ENCODE results near the gene CDC42BPB. TPM values are rescaled to one million over a fixed set of nuclear protein-coding genes. Genes with fewer than 3 reads are reported as not detected.
A peak's percentile ranks its signal among the peaks of the same experiment; 100 is the strongest.

The CDC42BPB gene
- total RNA-seq, 4 donors from 2014 or later, result 105 to 178 (median 107) TPM

GRCh38 chr14:102914474-102915291 lies 142.7 kb downstream of the CDC42BPB start:
- no peak overlapping the region for H3K4me3 ChIP-seq
- H3K4me1 ChIP-seq, result no peaks in the 10 kb centered on the region
- no peaks in the 10 kb centered on the region for H3K9me3 ChIP-seq
- H3K27ac ChIP-seq, result no peak overlapping the region
- no peak for DNase-seq (ENCODE audit: low spot score in 2 of 2)
- H3K36me3 ChIP-seq, result peaks cover 8% of the 10 kb centered on the region
- 44% methylated on average over 1 of the region's 26 CpGs for WGBS
- no peak for TF ChIP-seq EP300 (IDR thresholded peaks at IDR 0.05)
- TF ChIP-seq POLR2A (IDR thresholded peaks at IDR 0.05), result no peak
- TF ChIP-seq CTCF (IDR thresholded peaks at IDR 0.05), result no peak
- no peak for TF ChIP-seq POLR2AphosphoS5 (IDR thresholded peaks at IDR 0.05)
- H3K27me3 ChIP-seq, result no peaks in the 10 kb centered on the region

GRCh38 chr14:102913341-102914211 lies 143.8 kb downstream of the CDC42BPB start:
- no peaks in the 10 kb centered on the region for H3K9me3 ChIP-seq
- H3K27ac ChIP-seq, result no peak overlapping the region
- 88% methylated on average over 21 of the region's 28 CpGs for WGBS
- H3K4me3 ChIP-seq, result no peak overlapping the region
- H3K4me1 ChIP-seq, result no peaks in the 10 kb centered on the region
- TF ChIP-seq CTCF (IDR thresholded peaks at IDR 0.05), result no peak
- TF ChIP-seq POLR2AphosphoS5 (IDR thresholded peaks at IDR 0.05), result no peak
- TF ChIP-seq EP300 (IDR thresholded peaks at IDR 0.05), result no peak
- no peak for TF ChIP-seq POLR2A (IDR thresholded peaks at IDR 0.05)
- H3K36me3 ChIP-seq, result peaks cover 8% of the 10 kb centered on the region
- peak in 1 of 2 donors; percentile 71 for DNase-seq (ENCODE audit: low spot score in 2 of 2)
- no peaks in the 10 kb centered on the region for H3K27me3 ChIP-seq

- Histone ChIP-seq H3K4me1 (no peaks in the 10 kb centered on the region), H3K9me3 (no peaks in the 10 kb centered on the region), H3K36me3 (peaks cover 13% of the 10 kb centered on the region), H3K27ac (no peak overlapping the region), H3K4me3 (no peak overlapping the region), H3K27me3 (no peaks in the 10 kb centered on the region)
- WGBS, result 94% methylated on average over 11 of the region's 21 CpGs
- TF ChIP-seq POLR2AphosphoS5 (IDR thresholded peaks at IDR 0.05) (no peak), POLR2A (IDR thresholded peaks at IDR 0.05) (no peak)
- no peak for DNase-seq (ENCODE audit: low spot score in 2 of 2)
Measured at GRCh38 chr14:102911991-102912761, 145.2 kb downstream of the CDC42BPB start.

GRCh38 chr14:102911541-102911951 lies 145.8 kb downstream of the CDC42BPB start:
- Histone ChIP-seq H3K27ac (no peak overlapping the region), H3K4me3 (no peak overlapping the region), H3K27me3 (no peaks in the 10 kb centered on the region), H3K4me1 (no peaks in the 10 kb centered on the region), H3K9me3 (no peaks in the 10 kb centered on the region), H3K36me3 (peaks cover 18% of the 10 kb centered on the region)
- WGBS, result 82% methylated on average over 19 of the region's 19 CpGs
- peak in 1 of 2 donors; percentile 59 for DNase-seq (ENCODE audit: low spot score in 2 of 2)
- no peak for TF ChIP-seq EP300 (IDR thresholded peaks at IDR 0.05)
- TF ChIP-seq CTCF (IDR thresholded peaks at IDR 0.05), result no peak
- TF ChIP-seq POLR2AphosphoS5 (IDR thresholded peaks at IDR 0.05), result no peak
- no peak for TF ChIP-seq POLR2A (IDR thresholded peaks at IDR 0.05)

GRCh38 chr14:102910442-102910841 lies 146.9 kb downstream of the CDC42BPB start:
- H3K36me3 ChIP-seq, result peaks cover 24% of the 10 kb centered on the region
- no peaks in the 10 kb centered on the region for H3K9me3 ChIP-seq
- H3K27me3 ChIP-seq, result no peaks in the 10 kb centered on the region
- no peaks in the 10 kb centered on the region for H3K4me1 ChIP-seq
- 95% methylated on average over 6 of the region's 21 CpGs for WGBS
- TF ChIP-seq EP300 (IDR thresholded peaks at IDR 0.05), result no peak
- TF ChIP-seq CTCF (IDR thresholded peaks at IDR 0.05), result no peak
- TF ChIP-seq POLR2AphosphoS5 (IDR thresholded peaks at IDR 0.05), result no peak
- no peak for TF ChIP-seq POLR2A (IDR thresholded peaks at IDR 0.05)
- H3K4me3 ChIP-seq, result no peak overlapping the region
- H3K27ac ChIP-seq, result no peak overlapping the region
- DNase-seq (ENCODE audit: low spot score in 2 of 2), result peak in 1 of 2 donors; percentile 70

Measured in suprapubic skin (tissue), 4 donors.